ENCODE data around the gene GNA14.
"Not testable (repeated sequence)": the region's sequence is repeated elsewhere in the genome, so short reads cannot be mapped to it uniquely, and the experiment has no call there.

GNA14 gene

DNA sequence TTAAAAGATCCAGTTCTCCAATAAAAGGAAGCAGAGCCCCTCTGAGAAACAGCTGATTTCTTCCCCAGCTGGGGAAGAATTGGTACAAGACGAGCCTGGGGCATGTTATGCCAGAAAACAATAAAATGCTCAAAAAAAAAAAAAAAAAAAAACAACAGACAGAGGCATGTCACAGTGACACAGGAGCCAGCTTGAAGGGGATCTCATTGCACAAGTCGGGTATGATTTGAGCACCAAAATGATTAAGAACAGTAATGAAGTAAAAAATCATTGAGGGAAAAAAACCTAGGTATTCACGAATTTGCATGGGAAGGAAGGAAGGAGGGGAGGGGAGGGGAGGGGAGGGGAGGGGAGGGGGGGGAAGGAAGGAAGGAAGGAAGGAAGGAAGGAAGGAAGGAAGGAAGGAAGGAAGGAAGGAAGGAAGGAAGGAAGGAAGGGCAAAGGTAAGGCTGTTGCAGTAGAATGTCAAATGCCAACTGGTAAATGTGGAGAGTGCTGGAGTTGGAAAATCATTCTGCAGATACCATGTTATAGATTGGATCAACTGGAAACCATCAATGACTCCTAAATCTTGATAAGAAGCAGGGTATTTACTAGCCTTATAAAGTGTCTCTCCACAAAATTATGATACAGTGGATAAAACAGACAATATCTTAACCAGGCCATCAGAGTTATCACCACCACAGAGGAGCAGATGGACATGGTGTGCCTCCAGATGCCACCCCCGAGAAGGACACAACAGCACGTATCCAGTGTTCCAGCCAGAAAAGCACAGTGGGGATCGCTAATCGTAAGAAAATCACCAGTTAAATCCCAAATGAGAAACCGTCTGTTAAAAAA is 7.2 kb downstream of the GNA14 start:
- DNase-seq (ENCODE audit: low spot score), result no peak
- in situ Hi-C loops (cut with MboI; ENCODE audit: low pct_unique_long_range_greater_than_20kb, low sequenced_read_pairs, unreplicated experiment), result no loop called here
- TF ChIP-seq, protein P1, sequence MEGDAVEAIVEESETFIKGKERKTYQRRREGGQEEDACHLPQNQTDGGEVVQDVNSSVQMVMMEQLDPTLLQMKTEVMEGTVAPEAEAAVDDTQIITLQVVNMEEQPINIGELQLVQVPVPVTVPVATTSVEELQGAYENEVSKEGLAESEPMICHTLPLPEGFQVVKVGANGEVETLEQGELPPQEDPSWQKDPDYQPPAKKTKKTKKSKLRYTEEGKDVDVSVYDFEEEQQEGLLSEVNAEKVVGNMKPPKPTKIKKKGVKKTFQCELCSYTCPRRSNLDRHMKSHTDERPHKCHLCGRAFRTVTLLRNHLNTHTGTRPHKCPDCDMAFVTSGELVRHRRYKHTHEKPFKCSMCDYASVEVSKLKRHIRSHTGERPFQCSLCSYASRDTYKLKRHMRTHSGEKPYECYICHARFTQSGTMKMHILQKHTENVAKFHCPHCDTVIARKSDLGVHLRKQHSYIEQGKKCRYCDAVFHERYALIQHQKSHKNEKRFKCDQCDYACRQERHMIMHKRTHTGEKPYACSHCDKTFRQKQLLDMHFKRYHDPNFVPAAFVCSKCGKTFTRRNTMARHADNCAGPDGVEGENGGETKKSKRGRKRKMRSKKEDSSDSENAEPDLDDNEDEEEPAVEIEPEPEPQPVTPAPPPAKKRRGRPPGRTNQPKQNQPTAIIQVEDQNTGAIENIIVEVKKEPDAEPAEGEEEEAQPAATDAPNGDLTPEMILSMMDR (IDR thresholded peaks at IDR 0.05; ENCODE audit: extremely low read depth, insufficient read depth, missing control alignments), result no peak

DNA sequence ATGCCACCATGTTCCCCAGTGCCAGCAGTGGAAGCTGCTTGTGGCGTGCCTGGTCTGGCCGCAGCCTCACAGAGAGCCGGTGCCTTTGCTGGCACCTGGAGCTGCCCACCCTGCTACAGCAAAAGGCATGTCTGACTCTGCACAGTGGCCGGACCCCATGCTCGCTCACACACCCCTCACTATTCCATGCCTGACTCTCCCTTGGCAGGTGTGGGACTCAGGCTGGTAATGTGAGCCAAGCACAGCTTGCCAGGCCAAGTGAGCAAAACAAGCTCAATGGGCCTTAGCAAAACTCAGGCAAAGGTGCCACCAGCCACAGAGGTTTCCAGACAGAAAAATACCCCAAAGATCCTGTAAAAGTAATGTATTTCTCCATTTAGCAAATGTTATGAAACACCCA is 15.5 kb downstream of the GNA14 start:
- in situ Hi-C loops (cut with MboI; ENCODE audit: low pct_unique_long_range_greater_than_20kb, low sequenced_read_pairs, unreplicated experiment), result no loop called here
- TF ChIP-seq, protein P1 (IDR thresholded peaks at IDR 0.05; ENCODE audit: extremely low read depth, insufficient read depth, missing control alignments), result no peak

DNA sequence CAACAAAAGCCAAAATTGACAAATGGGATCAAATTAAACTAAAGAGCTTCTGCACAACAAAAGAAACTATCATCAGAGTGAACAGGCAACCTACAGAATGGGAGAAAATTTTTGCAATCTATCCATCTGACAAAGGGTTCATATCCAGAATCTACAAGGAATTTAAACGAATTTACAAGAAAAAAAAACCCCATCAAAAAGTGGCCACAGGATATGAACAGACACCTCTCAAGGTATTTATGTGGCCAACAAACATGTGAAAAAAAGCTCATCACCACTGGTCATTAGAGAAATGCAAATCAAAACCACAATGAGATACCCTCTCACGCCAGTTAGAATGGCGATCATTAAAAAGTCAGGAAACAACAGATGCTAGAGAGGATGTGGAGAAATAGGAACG is 19.3 kb downstream of the GNA14 start:
- DNase-seq (ENCODE audit: low spot score); in situ Hi-C loops (cut with MboI; ENCODE audit: low pct_unique_long_range_greater_than_20kb, low sequenced_read_pairs, unreplicated experiment): not testable (repeated sequence)

More for the DNA sequence above, 15.5 kb downstream of the GNA14 start:
- DNase-seq (ENCODE audit: low spot score), result no peak

DNA sequence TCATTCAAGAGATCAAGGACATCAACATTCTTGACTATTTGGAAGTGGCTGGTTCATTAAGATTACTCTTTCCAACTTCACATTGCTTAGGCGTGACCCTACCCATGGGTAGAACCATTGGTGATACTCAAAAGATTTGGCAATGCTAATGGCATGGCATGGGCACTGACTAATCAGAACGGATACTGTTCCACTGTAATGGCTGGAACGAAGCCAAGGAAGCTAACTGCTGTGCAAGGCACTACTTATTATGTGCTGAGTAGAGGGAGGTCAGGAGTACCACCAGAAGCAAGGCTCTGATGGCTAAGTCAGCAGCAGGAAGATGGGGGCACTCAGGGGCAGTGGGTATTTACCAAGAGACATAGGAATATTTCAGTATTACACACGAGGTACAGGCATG is 31.9 kb downstream of the GNA14 start:
- TF ChIP-seq, protein P1 (IDR thresholded peaks at IDR 0.05; ENCODE audit: extremely low read depth, insufficient read depth, missing control alignments), result no peak
- no peak for DNase-seq (ENCODE audit: low spot score)
- in situ Hi-C loops (cut with MboI; ENCODE audit: low pct_unique_long_range_greater_than_20kb, low sequenced_read_pairs, unreplicated experiment), result no loop called here

- in situ Hi-C loops (cut with MboI; ENCODE audit: low pct_unique_long_range_greater_than_20kb, low sequenced_read_pairs, unreplicated experiment), result no loop called here
- TF ChIP-seq, protein P1 (IDR thresholded peaks at IDR 0.05; ENCODE audit: extremely low read depth, insufficient read depth, missing control alignments), result no peak
- DNase-seq (ENCODE audit: low spot score), result no peak
These were observed 33.5 kb downstream of the GNA14 start for GRCh38 chr9:77614645-77615044.

DNA sequence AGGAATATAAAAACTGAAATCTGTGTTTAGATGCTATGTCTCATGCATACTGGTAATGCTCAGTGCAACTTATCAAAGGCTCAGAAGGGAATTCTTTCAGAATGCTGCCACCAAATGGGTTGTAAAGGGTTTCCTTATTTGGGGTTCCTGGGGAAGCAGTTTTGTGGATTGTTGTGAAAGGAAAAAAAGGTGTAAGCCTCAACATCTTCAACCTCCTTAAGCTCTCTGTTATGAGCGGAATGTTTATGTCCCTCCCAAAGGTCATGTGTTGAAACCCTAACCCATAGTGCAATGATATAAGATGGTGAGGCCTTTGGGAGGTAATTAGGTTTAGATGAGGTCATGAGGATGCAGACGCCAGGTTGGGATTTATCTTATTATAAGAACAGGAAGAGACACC is 41.6 kb downstream of the GNA14 start:
- TF ChIP-seq, protein P1 (IDR thresholded peaks at IDR 0.05; ENCODE audit: extremely low read depth, insufficient read depth, missing control alignments), result no peak
- DNase-seq (ENCODE audit: low spot score), result no peak
- in situ Hi-C loops (cut with MboI; ENCODE audit: low pct_unique_long_range_greater_than_20kb, low sequenced_read_pairs, unreplicated experiment), result no loop called here

DNA sequence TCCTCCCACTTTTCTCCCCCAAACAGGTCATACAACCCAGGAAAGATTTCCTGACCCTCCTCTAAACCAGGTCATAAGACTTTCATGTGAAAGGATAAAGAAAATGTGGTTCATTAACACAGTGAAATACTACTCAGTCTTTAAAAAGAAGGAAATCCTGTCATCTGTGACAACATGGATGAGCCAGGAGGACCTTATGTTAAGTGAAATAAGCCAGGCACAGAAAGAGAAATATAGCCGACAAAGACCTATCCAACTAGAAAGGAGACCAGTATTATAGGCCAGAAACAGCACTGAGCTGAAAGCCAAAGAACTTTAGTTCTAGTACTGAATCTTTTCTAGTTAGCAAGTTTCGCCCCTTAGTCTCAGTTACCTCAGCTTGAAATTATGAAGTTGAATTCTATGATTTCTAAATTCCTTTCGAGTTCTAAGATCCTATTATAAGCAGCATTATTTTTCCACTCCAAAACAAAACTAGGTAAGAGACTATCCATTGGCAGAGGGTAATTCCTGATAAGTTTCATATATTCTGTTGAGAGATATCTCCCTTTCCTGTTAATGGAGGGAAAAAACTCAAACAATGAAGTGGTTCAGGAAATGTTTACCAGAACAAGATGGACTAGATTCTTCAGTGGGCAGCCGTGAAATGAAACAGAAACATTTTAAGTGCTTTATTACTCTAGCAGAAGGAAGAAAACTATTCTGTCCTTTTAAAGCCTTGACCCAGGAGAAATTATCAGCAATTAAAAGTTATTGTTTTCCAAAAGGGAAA is 42.5 kb downstream of the GNA14 start:
- in situ Hi-C loops (cut with MboI; ENCODE audit: low pct_unique_long_range_greater_than_20kb, low sequenced_read_pairs, unreplicated experiment), result no loop called here
- TF ChIP-seq, protein P1 (IDR thresholded peaks at IDR 0.05; ENCODE audit: extremely low read depth, insufficient read depth, missing control alignments), result no peak
- DNase-seq (ENCODE audit: low spot score), result no peak
